HPDE6-E6E7 (cell line): Measurements from ENCODE around the gene GPC3.

Experiments
- DNase-seq: peaks from one replicate; pipeline ENCODE4 v3.0.0; 2011; ENCODE audit warnings: missing footprints; ENCODE audit errors: extremely low spot score

GPC3 gene

GRCh38 chrX:133606990-133607389, 378.4 kb downstream of the GPC3 start:
- DNase-seq: no peak

- no peak for DNase-seq
Measured at GRCh38 chrX:133604801-133605200, 380.6 kb downstream of the GPC3 start.

- DNase-seq: no peak
Measured at GRCh38 chrX:133602881-133603280, 382.5 kb downstream of the GPC3 start.

- DNase-seq: no peak
Measured at GRCh38 chrX:133601116-133601515, 384.3 kb downstream of the GPC3 start.

- DNase-seq: no peak
Measured at GRCh38 chrX:133600536-133600935, 384.9 kb downstream of the GPC3 start.

DNA sequence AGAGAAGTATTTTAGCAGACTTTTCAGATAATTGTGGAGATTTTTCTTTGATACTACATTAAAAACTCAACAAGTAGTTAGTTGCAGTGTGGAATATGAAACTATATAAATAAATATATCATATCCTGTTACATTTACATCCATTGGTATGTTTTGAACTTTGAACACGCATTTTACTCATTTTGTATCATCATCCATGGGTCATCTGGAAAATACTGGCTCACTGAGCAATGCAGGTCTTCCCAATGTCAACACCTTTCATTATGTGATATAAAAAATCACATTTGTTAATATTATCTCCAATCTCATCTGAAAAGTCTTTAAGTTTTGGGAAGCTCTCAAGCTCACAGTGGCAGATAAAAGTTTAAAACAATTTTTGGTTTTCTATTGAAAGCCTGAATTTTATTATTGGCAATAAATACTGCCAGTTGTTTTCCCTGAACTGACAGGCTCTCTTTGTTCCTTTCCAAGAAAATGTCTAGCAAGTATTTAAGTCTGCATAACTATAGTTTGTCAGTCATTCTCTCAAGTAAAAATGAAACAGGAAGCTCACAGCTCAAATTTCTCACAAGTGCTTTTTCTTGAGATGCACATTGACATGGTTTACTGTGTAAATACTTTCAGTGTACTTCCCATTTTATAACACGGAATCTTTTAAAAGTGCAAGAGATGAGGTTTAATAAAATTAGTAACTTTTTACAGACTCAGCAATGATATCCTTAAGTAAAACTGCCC, 386.6 kb downstream of the GPC3 start:
- no peak for DNase-seq

- no peak for DNase-seq
Measured at GRCh38 chrX:133594156-133594555, 391.2 kb downstream of the GPC3 start.

- DNase-seq: no peak
Measured at GRCh38 chrX:133593531-133593930, 391.9 kb downstream of the GPC3 start.

- DNase-seq: no peak
Measured at GRCh38 chrX:133590703-133591505, 394.5 kb downstream of the GPC3 start.

GRCh38 chrX:133588827-133589226, 396.6 kb downstream of the GPC3 start:
- DNase-seq: no peak

GRCh38 chrX:133587818-133588217, 397.6 kb downstream of the GPC3 start:
- no peak for DNase-seq

GRCh38 chrX:133587071-133587470, 398.3 kb downstream of the GPC3 start:
- no peak for DNase-seq

- DNase-seq: no peak
Measured at GRCh38 chrX:133586443-133586842, 399.0 kb downstream of the GPC3 start.

DNA sequence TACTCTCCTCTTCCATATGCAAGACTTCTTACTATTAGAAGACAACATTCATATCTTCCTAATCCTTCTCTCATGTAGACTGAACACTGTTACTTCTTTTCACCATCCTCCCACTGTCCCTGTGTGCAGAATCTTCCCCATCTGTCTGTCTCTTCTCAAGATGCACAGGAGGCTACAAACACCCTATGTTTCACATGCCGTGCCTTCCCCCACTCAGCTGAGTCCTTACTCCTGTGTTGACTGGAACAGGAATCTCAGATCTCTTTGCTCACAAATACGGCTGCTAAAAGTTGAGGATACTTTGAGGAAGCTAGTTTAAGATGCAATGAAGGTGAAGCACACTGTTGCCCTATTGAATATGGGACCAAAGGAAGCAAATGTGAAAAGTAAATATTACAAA, 401.6 kb downstream of the GPC3 start:
- no peak for DNase-seq

- no peak for DNase-seq
Measured at GRCh38 chrX:133580625-133581024, 404.8 kb downstream of the GPC3 start.

DNA sequence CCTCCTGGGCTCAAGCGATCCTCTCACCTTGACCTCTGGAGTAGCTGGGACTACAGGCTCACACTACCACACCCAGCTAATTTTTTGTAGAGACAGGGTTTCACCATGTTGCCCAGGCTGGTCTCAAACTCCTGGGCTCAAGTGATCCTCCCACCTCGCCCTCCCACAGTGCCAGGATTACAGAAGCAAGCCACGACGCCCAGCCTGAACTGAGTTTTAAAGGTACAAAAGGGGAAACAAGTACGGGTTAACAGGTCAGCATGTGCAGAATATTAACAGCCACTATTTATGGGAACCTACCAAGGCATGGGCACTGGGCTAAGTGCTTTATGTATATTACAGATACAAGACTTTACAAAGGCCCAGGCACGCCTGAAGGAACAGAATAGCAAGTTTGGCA, 405.8 kb downstream of the GPC3 start:
- DNase-seq: no peak

- no peak for DNase-seq
Measured at GRCh38 chrX:133576876-133577275, 408.5 kb downstream of the GPC3 start.

DNA sequence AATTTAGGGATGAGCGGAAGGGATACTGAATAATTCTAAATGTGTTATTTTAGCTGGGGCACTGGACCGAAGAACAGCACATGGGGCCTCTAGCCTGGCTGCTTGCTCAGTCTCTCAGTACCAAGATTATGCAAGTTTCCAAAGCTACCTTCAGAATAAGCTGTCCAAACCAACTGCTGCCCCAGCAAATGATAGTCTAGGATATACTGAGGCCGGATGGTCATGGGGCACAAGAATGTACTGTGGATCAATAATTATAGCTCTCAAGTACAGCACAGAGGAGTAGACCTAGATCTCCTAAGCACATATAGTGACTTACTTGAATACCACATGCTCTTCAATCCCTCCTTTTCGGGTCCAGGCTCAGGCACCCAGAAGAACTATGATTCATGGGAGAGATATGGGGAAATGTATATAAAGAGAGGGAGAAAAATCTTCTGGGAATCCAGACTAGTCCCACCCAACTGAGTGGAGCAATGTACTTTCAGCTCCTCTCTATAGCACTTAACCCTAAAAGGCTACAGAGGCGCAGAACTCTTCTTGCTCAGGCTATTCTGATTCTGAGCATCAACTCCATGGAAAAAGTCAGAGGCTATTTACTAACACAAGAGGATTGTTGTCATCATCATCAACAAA, 409.8 kb downstream of the GPC3 start:
- no peak for DNase-seq

DNA sequence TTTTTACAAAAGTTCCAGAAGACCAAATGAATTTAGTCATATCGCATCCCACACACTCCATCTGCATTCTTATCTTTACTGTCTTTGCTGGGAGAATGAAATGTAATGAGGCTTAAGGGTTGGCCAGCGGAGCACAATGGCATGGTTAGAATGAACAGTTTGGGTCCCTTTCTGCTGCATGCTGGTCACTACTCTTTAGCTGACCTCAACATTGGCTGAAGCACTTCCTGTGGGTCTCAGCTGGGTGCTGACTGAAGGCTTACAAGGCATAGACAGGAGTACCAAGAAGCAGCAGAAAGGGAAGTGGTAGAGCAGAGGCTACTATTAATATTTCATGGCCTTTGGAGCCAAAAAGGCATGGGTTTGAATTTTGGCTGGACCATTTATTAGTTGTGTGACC, 410.7 kb downstream of the GPC3 start:
- DNase-seq: no peak

DNA sequence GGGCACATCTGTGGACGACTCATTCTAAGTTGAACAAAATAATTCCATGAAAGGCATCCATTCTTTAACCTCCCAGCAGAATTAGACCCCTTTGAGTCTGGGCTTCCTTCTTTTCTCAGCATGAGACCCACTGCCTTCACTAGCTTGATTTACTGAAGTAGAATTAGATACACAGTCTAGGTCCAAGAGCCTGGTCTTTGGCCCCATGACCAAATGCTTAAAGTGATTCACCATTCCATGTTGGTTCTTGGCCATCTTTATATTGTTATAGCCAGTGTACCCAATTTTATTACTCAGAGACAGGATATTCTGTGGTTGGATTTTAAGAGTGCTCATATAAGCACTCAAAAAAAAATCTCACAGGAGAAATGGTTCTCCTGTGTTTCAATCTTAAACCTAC, 414.8 kb downstream of the GPC3 start:
- DNase-seq: no peak

GRCh38 chrX:133569217-133569616, 416.2 kb downstream of the GPC3 start:
- DNase-seq: no peak

- no peak for DNase-seq
Measured at GRCh38 chrX:133568109-133568508, 417.3 kb downstream of the GPC3 start.

- no peak for DNase-seq
Measured at GRCh38 chrX:133566876-133567275, 418.5 kb downstream of the GPC3 start.
